Stimulated activated naive B cell treated with anti-CD40 and anti-IgM and Interleukin-4, amounts not matched to agents 10 μg/mL and 1 μg/mL and 100 μg/mL, for 72 hours (primary cell): ENCODE results near the gene UQCRFS1.
A peak's percentile ranks its signal among the peaks of the same experiment; 100 is the strongest.
"Not testable (repeated sequence)": the region's sequence is repeated elsewhere in the genome, so short reads cannot be mapped to it uniquely, and the experiment has no call there.

ENCODE experiments used
- ATAC-seq, 2 donors: fragments of 150-1000 bp; cut with Tn5 transposase; replicated peaks; 2 replicates each; pipeline ENCODE4 v1.10.0; 2021; ENCODE audit warnings: moderate library complexity in 1 of 2
- DNase-seq: peaks from one replicate; pipeline ENCODE4 v3.0.0; 2021
- H3K27ac Mint-ChIP-seq: one replicate; pipeline ENCODE4 v1.8.0; 2022; ENCODE audit warnings: mild to moderate bottlenecking, mixed read lengths
- H3K27me3 Mint-ChIP-seq, 2 donors: one replicate each; pipeline ENCODE4 v1.8.0; 2022; ENCODE audit warnings: mixed read lengths in 2 of 2
- H3K36me3 Mint-ChIP-seq, 2 donors: one replicate each; pipeline ENCODE4 v1.8.0; 2022; ENCODE audit warnings: mixed read lengths in 2 of 2, mild to moderate bottlenecking in 1 of 2
- H3K4me1 Mint-ChIP-seq, 2 donors: one replicate each; pipeline ENCODE4 v1.8.0; 2022; ENCODE audit warnings: mixed read lengths in 2 of 2, mild to moderate bottlenecking in 1 of 2
- H3K4me3 Mint-ChIP-seq, 2 donors: one replicate each; pipeline ENCODE4 v1.8.0; 2022; ENCODE audit warnings: mild to moderate bottlenecking in 2 of 2, mixed read lengths in 2 of 2, moderate library complexity in 1 of 2
- H3K9me3 Mint-ChIP-seq, 2 donors: one replicate each; pipeline ENCODE4 v1.8.0; 2022; ENCODE audit warnings: mixed read lengths in 2 of 2, mild to moderate bottlenecking in 1 of 2

The UQCRFS1 gene

GRCh38 chr19:29241324-29241723 is 28.4 kb upstream of the UQCRFS1 start:
- Mint-ChIP-seq H3K4me1 (no peaks in the 10 kb centered on the region), H3K36me3 (no peaks in the 10 kb centered on the region), H3K27me3 (peaks cover 10 to 13% of the 10 kb centered on the region in 2 donors), H3K9me3 (peaks cover 0 to 4% of the 10 kb centered on the region in 2 donors), H3K27ac (no peak overlapping the region), H3K4me3 (no peak overlapping the region)
- ATAC-seq (no peak), DNase-seq (no peak)

- H3K27ac Mint-ChIP-seq, result no peak overlapping the region
- peaks cover 5 to 6% of the 10 kb centered on the region in 2 donors for H3K9me3 Mint-ChIP-seq
- no peaks in the 10 kb centered on the region for H3K36me3 Mint-ChIP-seq
- no peaks in the 10 kb centered on the region for H3K4me1 Mint-ChIP-seq
- H3K4me3 Mint-ChIP-seq, result no peak overlapping the region
- ATAC-seq (peak; percentile 21 to 36), DNase-seq (no peak)
- H3K27me3 Mint-ChIP-seq, result peaks cover 3 to 9% of the 10 kb centered on the region in 2 donors
These were observed 26.3 kb upstream of the UQCRFS1 start for GRCh38 chr19:29239213-29239776.

- ATAC-seq, result no peak
- Mint-ChIP-seq H3K36me3 (no peaks in the 10 kb centered on the region), H3K27ac (no peak overlapping the region)
These were observed 20.6 kb upstream of the UQCRFS1 start for GRCh38 chr19:29233591-29233990.

GRCh38 chr19:29232315-29232852 is 19.4 kb upstream of the UQCRFS1 start:
- Mint-ChIP-seq H3K36me3 (no peaks in the 10 kb centered on the region), H3K4me3 (no peak overlapping the region), H3K9me3 (peaks cover 4 to 5% of the 10 kb centered on the region in 2 donors), H3K4me1 (no peaks in the 10 kb centered on the region), H3K27ac (no peak overlapping the region), H3K27me3 (no peaks in the 10 kb centered on the region)
- ATAC-seq (peak in 1 of 2 donors; percentile 20), DNase-seq (no peak)

More at GRCh38 chr19:29233591-29233990, 20.6 kb upstream of the UQCRFS1 start:
- Mint-ChIP-seq H3K4me1 (no peaks in the 10 kb centered on the region), H3K4me3 (no peak overlapping the region), H3K27me3 (no peaks in the 10 kb centered on the region), H3K9me3 (peaks cover 3 to 5% of the 10 kb centered on the region in 2 donors)
- DNase-seq, result no peak

GRCh38 chr19:29231306-29231705 is 18.4 kb upstream of the UQCRFS1 start:
- not testable (repeated sequence) for H3K27me3 Mint-ChIP-seq, H3K4me3 Mint-ChIP-seq, H3K27ac Mint-ChIP-seq, DNase-seq, H3K4me1 Mint-ChIP-seq, ATAC-seq, H3K9me3 Mint-ChIP-seq, H3K36me3 Mint-ChIP-seq

GRCh38 chr19:29217616-29218015 is 4.7 kb upstream of the UQCRFS1 start:
- Mint-ChIP-seq H3K9me3 (no peaks in the 10 kb centered on the region), H3K4me1 (no peaks in the 10 kb centered on the region), H3K4me3 (no peak overlapping the region), H3K27ac (no peak overlapping the region), H3K36me3 (no peaks in the 10 kb centered on the region), H3K27me3 (peaks cover 43 to 53% of the 10 kb centered on the region in 2 donors)
- DNase-seq (no peak), ATAC-seq (no peak)

GRCh38 chr19:29216021-29216420 is 3.1 kb upstream of the UQCRFS1 start:
- Mint-ChIP-seq H3K27ac (no peak overlapping the region), H3K4me3 (no peak overlapping the region), H3K9me3 (peaks cover 3 to 5% of the 10 kb centered on the region in 2 donors), H3K36me3 (peaks cover 10 to 14% of the 10 kb centered on the region in 2 donors), H3K4me1 (peaks cover 10 to 13% of the 10 kb centered on the region in 2 donors), H3K27me3 (peaks cover 27 to 44% of the 10 kb centered on the region in 2 donors)
- DNase-seq, result no peak
- no peak for ATAC-seq

- no peak for DNase-seq
- peaks cover 3 to 5% of the 10 kb centered on the region in 2 donors for H3K9me3 Mint-ChIP-seq
- peaks cover 14 to 20% of the 10 kb centered on the region in 2 donors for H3K36me3 Mint-ChIP-seq
- no peak overlapping the region for H3K27ac Mint-ChIP-seq
- no peak overlapping the region for H3K4me3 Mint-ChIP-seq
- peaks cover 12 to 16% of the 10 kb centered on the region in 2 donors for H3K4me1 Mint-ChIP-seq
- no peak for ATAC-seq
- H3K27me3 Mint-ChIP-seq, result peaks cover 21 to 38% of the 10 kb centered on the region in 2 donors
These were observed 2.4 kb upstream of the UQCRFS1 start for GRCh38 chr19:29215322-29215845.

- no peak overlapping the region for H3K27ac Mint-ChIP-seq
- H3K27me3 Mint-ChIP-seq, result peaks cover 21 to 36% of the 10 kb centered on the region in 2 donors
- peaks cover 3 to 5% of the 10 kb centered on the region in 2 donors for H3K9me3 Mint-ChIP-seq
- peaks cover 18 to 26% of the 10 kb centered on the region in 2 donors for H3K4me1 Mint-ChIP-seq
- H3K36me3 Mint-ChIP-seq, result peaks cover 20 to 28% of the 10 kb centered on the region in 2 donors
- DNase-seq, result no peak
- no peak overlapping the region for H3K4me3 Mint-ChIP-seq
- no peak for ATAC-seq
These were observed 1.5 kb upstream of the UQCRFS1 start for GRCh38 chr19:29214411-29214810.

- Mint-ChIP-seq H3K4me1 (peaks cover 21 to 27% of the 10 kb centered on the region in 2 donors), H3K36me3 (peaks cover 28 to 35% of the 10 kb centered on the region in 2 donors), H3K27ac (peak overlapping the region; percentile 96), H3K27me3 (peaks cover 10 to 17% of the 10 kb centered on the region in 2 donors), H3K4me3 (peak overlapping the region; percentile 90 to 92), H3K9me3 (peaks cover 3 to 5% of the 10 kb centered on the region in 2 donors)
- no peak for ATAC-seq
- no peak for DNase-seq
These were observed 649 bp downstream of the UQCRFS1 start for GRCh38 chr19:29212356-29212647.

GRCh38 chr19:29211562-29212355 is 1.2 kb downstream of the UQCRFS1 start:
- H3K9me3 Mint-ChIP-seq, result peaks cover 3 to 5% of the 10 kb centered on the region in 2 donors
- no peak for ATAC-seq
- no peak for DNase-seq

GRCh38 chr19:29211041-29211440 is 1.9 kb downstream of the UQCRFS1 start:
- not testable (repeated sequence) for DNase-seq, ATAC-seq, H3K9me3 Mint-ChIP-seq, H3K27me3 Mint-ChIP-seq
- Mint-ChIP-seq H3K4me1 (peaks cover 21 to 27% of the 10 kb centered on the region in 2 donors), H3K27ac (peak overlapping the region; percentile 96), H3K4me3 (peak overlapping the region; percentile 90 to 92), H3K36me3 (peaks cover 34 to 41% of the 10 kb centered on the region in 2 donors)

More at GRCh38 chr19:29211562-29212355, 1.2 kb downstream of the UQCRFS1 start:
- Mint-ChIP-seq H3K27me3 (peaks cover 9 to 14% of the 10 kb centered on the region in 2 donors), H3K4me1 (peaks cover 21 to 27% of the 10 kb centered on the region in 2 donors), H3K36me3 (peaks cover 28 to 35% of the 10 kb centered on the region in 2 donors), H3K27ac (peak overlapping the region; percentile 96), H3K4me3 (peak overlapping the region; percentile 90 to 92)

GRCh38 chr19:29210502-29210901 is 2.4 kb downstream of the UQCRFS1 start:
- not testable (repeated sequence) for H3K4me3 Mint-ChIP-seq
- H3K4me1 Mint-ChIP-seq, result peaks cover 21 to 27% of the 10 kb centered on the region in 2 donors

GRCh38 chr19:29207403-29208187 is 5.4 kb downstream of the UQCRFS1 start:
- not testable (repeated sequence) for ATAC-seq, H3K4me3 Mint-ChIP-seq, H3K27me3 Mint-ChIP-seq, H3K27ac Mint-ChIP-seq, DNase-seq, H3K9me3 Mint-ChIP-seq
- Mint-ChIP-seq H3K36me3 (peaks cover 44 to 65% of the 10 kb centered on the region in 2 donors), H3K4me1 (peaks cover 26 to 33% of the 10 kb centered on the region in 2 donors)

More at GRCh38 chr19:29210502-29210901, 2.4 kb downstream of the UQCRFS1 start:
- not testable (repeated sequence) for ATAC-seq, H3K27me3 Mint-ChIP-seq, DNase-seq, H3K9me3 Mint-ChIP-seq, H3K27ac Mint-ChIP-seq
- H3K36me3 Mint-ChIP-seq, result peaks cover 39 to 46% of the 10 kb centered on the region in 2 donors
